Measurements from ENCODE around the gene LSAMP.

The LSAMP gene

DNA sequence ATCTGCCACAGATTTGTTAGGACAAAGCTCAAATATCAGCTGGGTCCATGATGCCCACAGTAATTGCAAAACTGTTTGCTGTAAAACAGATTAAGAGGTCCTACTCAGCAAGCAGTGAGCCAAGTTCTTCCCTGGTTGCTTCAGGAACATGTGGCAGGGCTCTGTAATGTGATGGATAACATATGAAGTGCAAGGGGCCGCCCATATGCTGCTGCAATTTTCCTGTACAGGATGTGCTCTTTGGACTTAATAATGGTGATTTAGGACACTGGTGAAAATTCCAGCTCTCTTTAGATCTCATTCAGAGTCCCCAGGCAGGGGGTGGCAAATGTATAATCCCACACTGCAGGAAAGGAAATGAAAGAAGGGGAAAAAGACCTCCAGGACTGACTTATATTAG lies 289.4 kb downstream of the LSAMP start:
- in situ Hi-C loops (cut with HindIII; ENCODE audit: low pct_ligation_motif_present, low pct_unique_long_range_greater_than_20kb, low sequenced_read_pairs), result no loop called here
- DNase-seq, result no peak

DNA sequence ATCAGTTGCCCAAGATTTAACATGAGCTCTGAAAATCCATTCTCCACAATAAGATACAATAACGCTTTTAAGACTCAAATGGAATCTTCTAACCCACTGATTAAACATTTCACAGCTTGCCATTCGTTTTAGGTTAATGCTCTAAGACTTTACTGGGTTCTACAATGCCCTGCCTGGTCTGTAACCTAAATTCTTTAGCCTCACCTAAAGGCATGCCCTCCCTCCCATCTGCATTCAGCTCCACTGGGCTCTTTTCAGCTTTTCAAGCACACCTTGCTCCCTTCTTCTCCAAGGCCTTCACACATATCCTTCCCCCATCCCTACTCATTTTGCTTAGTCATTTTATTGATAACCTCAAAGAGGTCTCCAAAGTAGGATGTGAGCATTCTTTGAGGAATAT lies 290.9 kb downstream of the LSAMP start:
- in situ Hi-C loops (cut with HindIII; ENCODE audit: low pct_ligation_motif_present, low pct_unique_long_range_greater_than_20kb, low sequenced_read_pairs), result no loop called here
- DNase-seq, result no peak

DNA sequence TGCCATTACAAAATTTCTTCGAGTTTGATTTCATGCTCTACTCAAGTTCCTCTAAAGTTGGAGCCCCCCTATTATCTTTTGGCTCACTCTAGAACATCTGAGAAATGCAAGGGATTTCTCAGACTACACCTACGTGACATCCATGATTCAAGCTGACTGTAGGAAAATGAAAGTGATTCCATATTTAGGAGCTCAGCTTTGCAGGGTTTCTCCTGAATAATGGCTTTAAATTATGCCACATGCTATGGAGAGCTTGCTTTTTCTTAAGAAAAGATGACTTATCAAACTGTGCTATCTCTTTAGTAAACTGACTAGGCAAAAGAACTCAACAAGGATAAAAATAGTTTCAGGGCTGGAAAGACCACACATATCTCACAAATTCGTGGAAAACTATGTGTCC lies 292.1 kb downstream of the LSAMP start:
- in situ Hi-C loops (cut with HindIII; ENCODE audit: low pct_ligation_motif_present, low pct_unique_long_range_greater_than_20kb, low sequenced_read_pairs), result no loop called here
- no peak for DNase-seq

DNA sequence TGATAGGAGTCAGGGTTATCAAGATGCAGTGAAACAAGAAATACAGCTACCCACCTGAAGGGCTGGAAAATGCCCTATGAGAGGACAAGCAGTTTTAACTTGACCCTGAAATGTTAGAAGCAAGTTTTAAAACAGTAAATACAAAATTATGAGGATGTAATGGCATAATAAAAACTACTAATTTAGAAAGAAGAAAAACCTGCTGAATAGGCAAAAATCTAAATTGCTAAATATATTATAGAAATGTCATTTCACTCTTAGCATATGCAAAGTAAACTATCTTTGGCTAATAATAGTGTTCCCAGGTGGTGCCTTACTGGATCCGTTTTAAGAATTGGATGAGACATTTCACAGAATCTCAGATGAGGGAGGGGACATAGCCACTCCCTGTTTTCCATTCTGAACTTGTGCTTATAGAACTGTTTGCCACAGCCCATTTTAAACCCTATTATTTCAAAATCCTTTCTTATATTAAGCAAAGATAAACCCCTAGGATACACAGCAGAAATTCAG lies 294.6 kb downstream of the LSAMP start:
- in situ Hi-C loops (cut with HindIII; ENCODE audit: low pct_ligation_motif_present, low pct_unique_long_range_greater_than_20kb, low sequenced_read_pairs), result no loop called here
- DNase-seq, result no peak

DNA sequence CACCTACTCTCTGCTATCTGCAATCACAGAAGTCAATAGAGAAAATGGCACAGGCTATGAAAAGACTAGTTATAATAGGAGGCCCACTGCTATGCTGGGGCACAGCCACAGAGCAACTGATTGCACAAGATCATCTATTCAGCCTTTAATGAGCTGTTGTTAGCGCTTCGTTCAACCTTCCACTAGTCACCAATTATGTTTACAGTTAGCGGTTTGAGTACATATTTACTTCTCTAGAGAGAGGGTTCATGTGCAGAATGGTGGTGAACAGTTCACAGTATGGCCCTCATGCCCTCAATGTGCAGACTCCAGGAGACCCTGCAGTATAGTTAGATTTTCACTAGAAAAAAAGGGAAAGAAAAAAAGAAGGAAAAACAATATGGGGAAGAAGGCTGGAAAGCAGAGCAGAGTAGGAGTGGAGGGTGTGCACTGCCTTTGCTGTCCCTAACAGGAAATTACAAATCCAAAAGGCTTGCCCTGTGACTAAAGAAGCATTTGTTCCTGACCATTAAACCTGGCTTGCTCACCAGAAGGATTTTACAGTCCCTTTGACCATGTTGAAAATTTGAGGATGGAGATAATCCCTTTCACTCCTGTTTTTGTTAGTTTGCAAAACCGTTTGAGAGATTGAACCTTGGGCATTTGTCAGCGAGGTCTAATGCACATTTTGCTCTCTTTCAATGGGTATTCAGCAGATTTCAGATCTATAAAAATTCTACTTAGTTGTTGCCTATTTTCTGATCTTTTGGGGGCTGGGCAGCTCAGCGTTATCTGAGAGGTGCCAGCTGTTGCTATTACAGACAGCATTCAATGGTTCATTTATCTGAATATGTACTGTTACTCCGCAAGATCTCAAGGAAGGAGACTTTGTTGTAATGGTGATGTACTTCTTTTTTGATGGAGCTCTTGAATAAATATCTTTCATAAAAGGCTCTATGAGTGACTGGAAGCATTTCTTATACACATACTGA lies 296.1 kb downstream of the LSAMP start:
- in situ Hi-C loops (cut with HindIII; ENCODE audit: low pct_ligation_motif_present, low pct_unique_long_range_greater_than_20kb, low sequenced_read_pairs), result no loop called here
- DNase-seq, result peak; percentile 14

DNA sequence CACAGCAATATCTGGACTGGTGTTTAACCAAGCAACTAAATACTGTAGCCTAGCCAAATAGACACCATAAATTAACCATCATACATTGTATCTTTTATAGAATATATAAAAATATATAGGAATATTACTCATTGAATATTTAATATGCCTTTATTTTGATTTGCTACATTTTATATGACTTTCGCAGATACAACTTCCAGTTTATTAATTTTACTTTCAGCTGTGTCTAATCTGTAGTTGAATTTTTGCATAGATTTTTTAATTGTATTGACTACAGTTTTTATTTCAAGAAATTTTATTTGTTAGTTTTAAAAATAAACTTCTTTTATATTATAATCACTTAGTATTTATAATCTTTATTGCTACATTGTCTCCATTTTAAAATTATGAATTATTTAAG lies 299.7 kb downstream of the LSAMP start:
- in situ Hi-C loops (cut with HindIII; ENCODE audit: low pct_ligation_motif_present, low pct_unique_long_range_greater_than_20kb, low sequenced_read_pairs), result no loop called here
- no peak for DNase-seq

DNA sequence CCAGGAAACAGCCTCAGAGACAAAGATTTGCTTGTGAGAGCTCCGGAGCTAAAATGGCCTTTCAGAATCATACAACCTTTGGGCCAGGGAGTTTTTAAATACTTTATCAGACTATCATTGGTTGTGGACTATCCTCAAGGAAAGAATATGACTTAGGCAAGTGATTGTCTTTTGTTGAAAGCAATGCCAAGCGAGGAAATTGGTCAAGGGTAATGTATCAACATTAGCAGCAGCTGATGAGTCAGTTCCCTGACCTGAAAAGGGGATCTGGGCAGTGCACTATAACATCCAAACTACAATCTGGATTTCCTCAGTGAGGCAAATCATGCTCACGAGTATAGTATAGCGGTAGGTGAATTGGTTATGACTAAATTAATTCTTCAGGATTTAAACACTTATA lies 303.6 kb downstream of the LSAMP start:
- in situ Hi-C loops (cut with HindIII; ENCODE audit: low pct_ligation_motif_present, low pct_unique_long_range_greater_than_20kb, low sequenced_read_pairs), result no loop called here
- no peak for DNase-seq

DNA sequence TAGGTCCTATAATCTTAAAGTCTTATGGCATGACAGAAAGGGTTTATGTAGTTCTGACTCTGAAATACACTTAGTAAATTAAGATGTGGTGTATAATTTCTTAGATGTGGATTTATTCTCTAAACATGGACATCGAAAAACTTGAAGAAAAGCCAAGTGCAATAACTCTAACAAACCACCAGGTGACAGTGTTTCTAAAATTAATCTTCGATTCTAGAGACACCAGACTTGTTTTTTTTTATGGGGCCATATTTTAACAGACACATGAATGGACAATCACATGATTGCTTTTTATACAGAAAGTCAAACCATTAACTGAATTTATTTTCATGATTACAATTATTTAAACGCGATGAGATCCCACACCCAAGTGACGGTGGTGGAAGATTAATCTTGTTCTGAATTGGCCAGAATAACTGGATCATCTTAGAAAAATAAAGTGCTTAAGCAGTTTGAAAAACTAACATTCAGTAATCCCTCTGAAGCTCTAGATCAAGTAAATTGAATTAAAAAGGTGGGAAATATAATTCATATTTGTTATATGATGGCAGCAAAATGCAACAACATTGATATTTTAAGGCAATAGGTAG lies 305.1 kb downstream of the LSAMP start:
- DNase-seq, result peak; percentile 60
- in situ Hi-C loops (cut with HindIII; ENCODE audit: low pct_ligation_motif_present, low pct_unique_long_range_greater_than_20kb, low sequenced_read_pairs), result no loop called here

DNA sequence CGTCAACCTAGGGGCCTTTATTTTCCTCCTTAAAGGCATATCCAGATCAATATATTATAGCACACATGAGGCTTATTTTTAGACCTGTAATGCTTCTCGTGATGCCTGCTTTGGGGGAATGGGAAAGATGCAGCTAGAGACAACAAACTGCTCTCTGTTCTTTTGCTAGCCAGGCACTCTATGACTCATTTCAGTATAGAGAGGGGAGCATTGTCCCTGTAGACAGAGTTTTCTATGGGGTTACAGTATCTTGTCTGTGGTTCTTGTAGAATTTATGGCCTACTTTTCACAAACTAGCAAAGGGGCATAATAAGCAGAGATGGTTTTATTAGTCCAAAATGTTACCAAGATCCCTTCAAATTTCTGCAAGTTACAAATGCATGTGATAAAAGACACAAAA lies 305.6 kb downstream of the LSAMP start:
- in situ Hi-C loops (cut with HindIII; ENCODE audit: low pct_ligation_motif_present, low pct_unique_long_range_greater_than_20kb, low sequenced_read_pairs), result no loop called here
- no peak for DNase-seq

DNA sequence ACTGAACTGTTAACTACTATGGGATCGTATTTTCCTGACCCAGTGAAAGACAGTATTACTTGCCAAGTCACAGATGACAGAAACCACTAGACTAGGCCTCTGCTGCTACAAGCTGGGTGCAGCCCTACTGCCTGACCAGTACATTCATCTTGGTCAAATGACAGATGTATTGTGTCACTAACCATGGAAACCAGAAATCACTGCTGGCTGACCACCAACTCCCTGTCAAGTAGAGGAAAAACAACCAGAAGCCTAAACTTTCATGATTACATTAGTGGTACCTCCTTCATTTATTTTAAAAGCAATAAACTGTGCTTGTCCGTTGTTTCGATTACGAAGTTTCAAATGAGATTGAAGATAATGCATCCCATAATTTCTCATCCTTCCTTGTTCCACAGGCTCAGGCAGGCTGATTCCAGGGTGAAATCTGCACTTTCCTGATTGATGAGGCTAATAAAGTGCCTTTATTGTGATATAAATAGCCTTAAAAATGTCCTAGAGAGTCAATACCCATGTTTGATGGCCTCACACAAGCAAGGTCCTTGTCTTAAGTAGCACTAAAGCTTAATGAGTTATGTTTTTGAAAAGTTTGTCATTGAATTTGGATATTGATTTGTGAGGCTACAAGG lies 309.7 kb downstream of the LSAMP start:
- no peak for DNase-seq
- in situ Hi-C loops (cut with HindIII; ENCODE audit: low pct_ligation_motif_present, low pct_unique_long_range_greater_than_20kb, low sequenced_read_pairs), result no loop called here

DNA sequence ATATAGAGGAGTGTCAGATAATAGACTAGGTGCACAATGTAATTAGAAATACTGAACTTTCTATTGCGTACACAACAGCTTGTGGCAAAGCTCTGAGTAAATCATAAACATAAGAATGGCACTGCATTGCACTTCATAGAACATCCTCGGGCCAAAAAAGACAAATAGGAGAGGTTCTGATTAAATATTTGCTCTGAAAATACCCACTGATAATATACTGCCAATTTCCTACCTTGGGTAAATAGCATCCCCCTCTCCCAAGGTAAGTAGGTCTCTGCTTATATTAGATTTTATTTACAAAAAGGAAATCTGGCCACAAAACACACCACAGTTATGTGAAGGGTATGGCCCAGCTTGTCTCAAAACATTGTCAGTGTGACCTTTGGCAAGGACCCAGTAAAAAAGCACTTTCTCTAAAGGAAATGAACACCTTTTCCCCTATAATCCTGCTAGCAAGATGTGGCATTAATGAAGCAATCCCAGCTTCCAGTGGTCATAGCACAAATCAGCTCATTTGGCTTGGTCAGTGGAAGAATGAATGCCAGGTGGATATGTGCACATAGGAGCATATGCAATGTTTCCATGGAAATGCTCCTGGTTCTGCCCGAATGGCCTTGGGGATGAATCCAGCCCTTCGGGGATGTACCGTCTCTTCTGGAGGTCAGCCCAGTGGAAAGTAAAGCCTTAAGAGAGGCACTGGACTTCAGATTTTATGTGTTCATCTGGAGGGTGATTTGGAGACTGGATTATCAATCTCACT lies 315.9 kb downstream of the LSAMP start:
- in situ Hi-C loops (cut with HindIII; ENCODE audit: low pct_ligation_motif_present, low pct_unique_long_range_greater_than_20kb, low sequenced_read_pairs), result no loop called here
- no peak for DNase-seq

DNA sequence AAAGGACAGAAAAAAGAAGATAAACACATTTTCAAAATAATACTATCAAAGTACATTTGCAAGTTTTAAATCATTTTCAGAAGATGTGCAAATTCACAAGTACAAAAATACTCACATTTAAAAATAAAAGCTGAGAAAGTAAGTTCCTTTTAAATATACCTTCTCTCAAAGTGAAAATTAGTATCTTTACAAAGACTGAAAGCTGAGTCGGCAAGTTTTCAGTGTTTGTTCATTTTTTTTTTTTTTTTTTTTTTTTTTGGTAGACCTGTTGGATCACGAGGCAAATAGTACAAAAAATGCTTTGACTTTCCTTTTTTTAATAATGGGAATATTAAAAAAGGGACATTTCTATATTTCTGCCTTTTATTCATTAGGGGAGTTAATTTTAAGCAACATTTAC lies 317.8 kb downstream of the LSAMP start:
- in situ Hi-C loops (cut with HindIII; ENCODE audit: low pct_ligation_motif_present, low pct_unique_long_range_greater_than_20kb, low sequenced_read_pairs), result no loop called here

DNA sequence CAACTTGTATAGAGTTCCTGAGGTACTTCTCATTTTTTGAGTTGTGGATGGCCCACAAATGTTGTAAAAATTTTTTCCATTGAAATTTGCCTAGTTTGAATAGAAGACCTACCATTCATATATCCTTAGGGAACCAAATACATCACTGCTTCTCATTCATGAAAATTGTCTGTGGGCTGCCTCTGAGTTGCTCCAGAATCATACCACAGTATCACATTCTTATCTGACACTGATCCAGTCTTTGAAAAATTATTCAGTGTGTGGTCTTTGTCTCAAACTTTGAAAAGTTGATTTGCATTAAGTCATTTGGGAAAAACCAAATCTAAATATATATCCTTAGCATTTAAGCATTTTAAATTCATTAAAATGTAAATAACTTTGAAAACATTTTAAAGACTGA lies 321.1 kb downstream of the LSAMP start:
- no peak for DNase-seq
- in situ Hi-C loops (cut with HindIII; ENCODE audit: low pct_ligation_motif_present, low pct_unique_long_range_greater_than_20kb, low sequenced_read_pairs), result no loop called here

More for the DNA sequence above, 317.8 kb downstream of the LSAMP start:
- DNase-seq, result no peak

DNA sequence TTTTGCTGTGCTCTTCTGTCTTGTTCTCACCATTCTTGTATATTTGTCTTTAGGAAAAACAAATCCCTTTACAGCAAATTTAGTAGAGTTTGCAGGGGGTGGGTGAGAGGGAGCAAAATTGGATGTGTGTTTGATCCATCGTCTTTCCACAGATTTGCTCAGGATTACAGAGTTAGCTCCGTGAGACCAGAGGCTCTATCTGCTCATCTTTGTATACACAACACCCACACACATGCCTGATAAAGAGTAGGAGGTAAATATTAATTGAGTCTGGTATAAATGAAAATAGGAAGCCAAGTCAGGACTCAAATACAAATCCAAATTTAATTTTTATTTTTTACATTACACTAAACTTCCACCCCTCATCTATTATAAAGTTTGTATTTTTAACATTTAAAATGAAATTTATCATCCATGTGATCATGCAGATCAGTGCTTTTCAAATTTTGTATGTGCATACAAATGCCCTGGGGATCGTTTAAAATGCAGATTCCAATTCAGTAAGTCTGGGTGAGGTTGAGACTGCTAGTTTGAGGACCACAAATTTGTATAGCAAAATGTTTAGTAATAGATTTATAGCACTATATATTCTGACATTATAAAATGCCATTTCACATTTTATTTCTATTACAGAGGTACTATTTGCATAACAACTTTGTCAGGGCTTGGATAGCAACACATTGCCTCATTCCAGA lies 326.7 kb downstream of the LSAMP start:
- no peak for DNase-seq
- in situ Hi-C loops (cut with HindIII; ENCODE audit: low pct_ligation_motif_present, low pct_unique_long_range_greater_than_20kb, low sequenced_read_pairs), result no loop called here

DNA sequence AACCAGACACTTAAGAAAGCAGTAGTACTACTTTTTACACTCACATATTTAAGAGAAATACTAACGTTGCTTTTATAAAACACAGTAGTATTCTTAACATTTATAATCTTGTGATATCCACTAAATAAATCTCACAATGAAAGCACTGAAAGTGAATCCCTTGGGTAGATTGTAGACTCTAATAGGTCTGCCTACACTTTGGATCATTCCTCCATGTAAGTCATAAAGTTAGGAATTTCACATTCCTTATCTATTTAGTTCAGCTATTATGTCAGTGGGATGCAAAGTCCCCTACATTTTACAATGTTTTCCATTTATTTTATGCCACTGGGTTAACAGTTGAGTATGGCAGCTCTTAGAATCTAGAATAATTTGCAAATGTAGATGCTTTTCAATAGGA lies 330.7 kb downstream of the LSAMP start:
- in situ Hi-C loops (cut with HindIII; ENCODE audit: low pct_ligation_motif_present, low pct_unique_long_range_greater_than_20kb, low sequenced_read_pairs), result no loop called here
- no peak for DNase-seq

DNA sequence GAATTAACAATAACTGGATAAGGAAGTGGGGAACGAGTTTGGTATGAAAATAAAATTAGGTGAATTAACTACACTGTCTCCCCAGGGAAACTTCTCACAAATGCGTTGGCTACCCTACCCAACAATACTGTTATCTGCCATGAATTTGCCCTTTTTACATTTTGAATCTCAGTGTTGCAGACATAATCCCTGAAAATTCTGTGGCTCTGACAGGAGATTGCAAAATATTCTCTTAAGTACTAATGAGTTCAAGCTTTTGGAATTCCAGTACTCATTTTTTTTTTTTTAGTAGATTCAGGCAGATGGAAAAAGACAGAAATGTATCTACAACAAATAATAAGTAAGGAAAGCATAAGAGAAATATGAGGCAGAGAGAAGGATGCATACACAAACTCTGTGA lies 332.6 kb downstream of the LSAMP start:
- in situ Hi-C loops (cut with HindIII; ENCODE audit: low pct_ligation_motif_present, low pct_unique_long_range_greater_than_20kb, low sequenced_read_pairs), result no loop called here

DNA sequence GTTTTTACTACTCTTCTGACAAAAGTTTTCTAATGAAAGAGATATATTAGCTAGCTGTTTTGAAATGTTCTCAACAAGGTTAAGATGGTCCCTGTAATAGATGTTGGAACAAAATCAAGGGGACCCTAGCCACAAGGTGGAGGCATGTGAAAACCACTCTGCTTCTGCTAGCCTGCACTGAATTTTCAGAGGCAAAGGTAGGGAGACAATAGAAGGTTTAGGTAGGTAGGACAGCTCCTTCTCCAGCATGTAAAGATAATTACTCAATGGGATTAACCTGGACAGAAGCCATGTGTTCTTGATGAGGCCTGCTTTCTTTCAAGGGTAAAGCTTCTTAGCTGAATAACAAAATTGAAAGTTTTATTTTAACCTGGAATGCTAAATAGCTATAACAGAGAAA lies 333.5 kb downstream of the LSAMP start:
- no peak for DNase-seq
- in situ Hi-C loops (cut with HindIII; ENCODE audit: low pct_ligation_motif_present, low pct_unique_long_range_greater_than_20kb, low sequenced_read_pairs), result no loop called here

More for the DNA sequence above, 332.6 kb downstream of the LSAMP start:
- no peak for DNase-seq

DNA sequence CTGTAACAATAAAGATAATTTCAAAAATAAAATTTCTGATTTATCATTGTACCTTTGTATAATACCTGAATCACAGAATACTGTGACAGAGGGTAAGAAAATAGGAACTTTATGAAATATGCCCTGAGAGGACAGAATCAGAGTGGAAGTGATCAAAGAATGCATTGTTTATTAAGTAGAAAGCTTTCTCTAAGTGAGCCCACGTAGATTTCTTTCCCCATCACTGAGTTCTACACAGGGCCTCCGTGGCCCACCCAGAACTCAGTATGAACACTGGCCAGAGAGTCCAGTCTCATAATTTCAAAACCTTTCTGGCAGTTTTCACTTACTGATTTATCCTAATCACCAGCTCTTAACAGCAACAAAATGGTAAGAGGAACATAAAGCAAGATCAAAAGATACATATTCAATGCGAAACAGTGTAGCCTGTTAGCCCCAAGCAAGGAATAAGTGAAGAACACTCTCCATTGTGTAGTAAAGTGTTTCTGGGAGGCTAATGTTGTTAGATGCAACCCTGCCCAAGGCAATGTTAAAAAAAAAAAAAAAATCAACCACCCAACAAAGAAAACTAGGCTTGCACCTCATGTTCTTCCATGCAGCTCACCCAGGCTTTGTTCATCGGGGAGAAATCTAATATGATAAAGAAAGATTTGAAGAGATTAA lies 341.3 kb downstream of the LSAMP start:
- in situ Hi-C loops (cut with HindIII; ENCODE audit: low pct_ligation_motif_present, low pct_unique_long_range_greater_than_20kb, low sequenced_read_pairs), result no loop called here

More for the DNA sequence above, 341.3 kb downstream of the LSAMP start:
- no peak for DNase-seq

Measured in ACHN (cell line).